MM.1S (cell line): ENCODE data around the gene DDX51.

Experiments used
- CTCF ChIP-seq: fragments of 300-600 bp; sonication (generic); IDR thresholded peaks from 2 replicates; pipeline ENCODE4 v1.5.1; 2016; ENCODE audit warnings: antibody characterized with exemption, low read length, mixed read lengths
- EZH2 ChIP-seq: fragments of 300-600 bp; sonication (generic); optimal IDR thresholded peaks from 2 replicates; pipeline ENCODE3; 2017; ENCODE audit warnings: low read depth, mild to moderate bottlenecking, antibody characterized with exemption, low read length, mixed read lengths
- EZH2phosphoT487 ChIP-seq: fragments of 300-600 bp; sonication (generic); IDR thresholded peaks from 2 replicates; pipeline ENCODE4 v1.6.1; 2018; ENCODE audit warnings: antibody characterized with exemption, low read length

GRCh38 chr12:132178801-132179401 is 34.8 kb upstream of the DDX51 start:
- TF ChIP-seq CTCF (no peak), EZH2 (no peak), EZH2phosphoT487 (no peak)
